Stimulated activated effector memory CD8-positive, alpha-beta T cell treated with anti-CD3 and anti-CD28 coated beads, Interleukin-12 subunit alpha, Interleukin-12 subunit beta, amount 100 ng/mL, for 72 hours (primary cell): ENCODE measurements around the gene TIGD7.
"Not testable (repeated sequence)": the region's sequence is repeated elsewhere in the genome, so short reads cannot be mapped to it uniquely, and the experiment has no call there.

Experiments used
- ATAC-seq: fragments of 150-1000 bp; cut with Tn5 transposase; 2 replicates; pipeline ENCODE4 v1.10.0; 2021
- DNase-seq, 2 donors: peaks; one replicate each; pipeline ENCODE4 v3.0.0; 2021 to 2022; ENCODE audit warnings: low spot score in 2 of 2
- H3K27ac Mint-ChIP-seq: one replicate; pipeline ENCODE4 v1.8.0; 2022; ENCODE audit warnings: mild to moderate bottlenecking, mixed read lengths
- H3K36me3 Mint-ChIP-seq: one replicate; pipeline ENCODE4 v1.8.0; 2022; ENCODE audit warnings: mild to moderate bottlenecking, mixed read lengths
- H3K4me1 Mint-ChIP-seq: one replicate; pipeline ENCODE4 v1.8.0; 2022; ENCODE audit warnings: mixed read lengths
- H3K4me3 Mint-ChIP-seq: one replicate; pipeline ENCODE4 v1.8.0; 2022; ENCODE audit warnings: mild to moderate bottlenecking, mixed read lengths
- H3K9me3 Mint-ChIP-seq: one replicate; pipeline ENCODE4 v1.8.0; 2022; ENCODE audit warnings: mixed read lengths

TIGD7 gene

GRCh38 chr16:3292604-3293003 lies 12.6 kb downstream of the TIGD7 start:
- DNase-seq: no peak
- Mint-ChIP-seq H3K4me3 (no peak overlapping the region), H3K36me3 (peaks cover 57% of the 10 kb centered on the region), H3K4me1 (no peaks in the 10 kb centered on the region), H3K9me3 (peaks cover 23% of the 10 kb centered on the region), H3K27ac (no peak overlapping the region)
- ATAC-seq: no peak

DNA sequence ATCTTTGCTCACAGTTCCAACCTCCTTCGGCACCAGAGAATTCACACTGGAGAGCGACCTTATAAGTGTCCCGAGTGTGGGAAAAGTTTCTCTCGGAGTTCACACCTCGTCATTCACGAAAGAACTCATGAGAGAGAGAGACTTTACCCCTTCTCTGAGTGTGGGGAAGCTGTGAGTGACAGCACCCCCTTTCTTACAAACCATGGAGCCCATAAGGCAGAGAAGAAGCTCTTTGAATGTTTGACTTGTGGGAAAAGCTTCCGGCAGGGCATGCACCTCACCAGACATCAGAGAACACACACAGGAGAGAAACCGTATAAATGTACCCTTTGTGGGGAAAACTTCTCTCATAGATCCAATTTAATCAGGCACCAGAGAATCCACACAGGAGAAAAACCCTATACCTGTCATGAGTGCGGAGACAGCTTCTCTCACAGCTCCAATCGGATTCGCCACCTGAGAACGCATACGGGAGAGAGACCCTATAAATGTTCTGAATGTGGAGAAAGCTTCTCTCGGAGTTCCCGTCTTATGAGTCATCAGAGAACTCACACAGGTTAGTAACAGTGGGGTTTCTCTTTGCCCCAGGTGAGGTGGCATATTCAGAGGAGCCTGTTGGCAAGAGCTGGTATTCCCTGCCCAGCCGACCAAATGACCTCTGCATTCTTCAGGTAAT lies 15.1 kb downstream of the TIGD7 start:
- Mint-ChIP-seq H3K36me3 (peaks cover 78% of the 10 kb centered on the region), H3K9me3 (peaks cover 14% of the 10 kb centered on the region), H3K4me3 (no peak overlapping the region), H3K4me1 (peaks cover 2% of the 10 kb centered on the region), H3K27ac (no peak overlapping the region)
- ATAC-seq (no peak), DNase-seq (no peak)

DNA sequence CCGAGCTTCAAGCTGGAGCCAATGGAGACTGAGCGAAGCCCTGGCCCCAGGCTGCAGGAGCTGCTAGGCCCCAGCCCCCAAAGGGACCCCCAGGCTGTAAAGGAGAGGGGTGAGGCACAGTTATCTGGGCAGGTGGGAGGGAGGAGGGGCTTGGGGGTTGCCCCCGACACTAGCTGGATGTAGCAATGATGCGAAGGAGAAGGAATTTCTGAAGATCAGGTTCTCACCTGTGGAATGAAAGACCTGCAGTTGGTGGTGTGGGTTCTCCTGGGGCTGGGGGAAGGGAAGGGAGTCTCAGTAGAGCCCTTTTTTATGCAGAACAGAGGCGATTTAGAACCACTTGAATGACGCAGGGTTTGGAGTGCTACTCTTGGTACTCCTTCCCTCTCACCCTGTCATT lies 20.1 kb downstream of the TIGD7 start:
- Mint-ChIP-seq H3K27ac (no peak overlapping the region), H3K4me3 (peak overlapping the region; percentile 84), H3K4me1 (peaks cover 23% of the 10 kb centered on the region), H3K9me3 (no peaks in the 10 kb centered on the region), H3K36me3 (peaks cover 77% of the 10 kb centered on the region)
- no peak for ATAC-seq
- DNase-seq: no peak

DNA sequence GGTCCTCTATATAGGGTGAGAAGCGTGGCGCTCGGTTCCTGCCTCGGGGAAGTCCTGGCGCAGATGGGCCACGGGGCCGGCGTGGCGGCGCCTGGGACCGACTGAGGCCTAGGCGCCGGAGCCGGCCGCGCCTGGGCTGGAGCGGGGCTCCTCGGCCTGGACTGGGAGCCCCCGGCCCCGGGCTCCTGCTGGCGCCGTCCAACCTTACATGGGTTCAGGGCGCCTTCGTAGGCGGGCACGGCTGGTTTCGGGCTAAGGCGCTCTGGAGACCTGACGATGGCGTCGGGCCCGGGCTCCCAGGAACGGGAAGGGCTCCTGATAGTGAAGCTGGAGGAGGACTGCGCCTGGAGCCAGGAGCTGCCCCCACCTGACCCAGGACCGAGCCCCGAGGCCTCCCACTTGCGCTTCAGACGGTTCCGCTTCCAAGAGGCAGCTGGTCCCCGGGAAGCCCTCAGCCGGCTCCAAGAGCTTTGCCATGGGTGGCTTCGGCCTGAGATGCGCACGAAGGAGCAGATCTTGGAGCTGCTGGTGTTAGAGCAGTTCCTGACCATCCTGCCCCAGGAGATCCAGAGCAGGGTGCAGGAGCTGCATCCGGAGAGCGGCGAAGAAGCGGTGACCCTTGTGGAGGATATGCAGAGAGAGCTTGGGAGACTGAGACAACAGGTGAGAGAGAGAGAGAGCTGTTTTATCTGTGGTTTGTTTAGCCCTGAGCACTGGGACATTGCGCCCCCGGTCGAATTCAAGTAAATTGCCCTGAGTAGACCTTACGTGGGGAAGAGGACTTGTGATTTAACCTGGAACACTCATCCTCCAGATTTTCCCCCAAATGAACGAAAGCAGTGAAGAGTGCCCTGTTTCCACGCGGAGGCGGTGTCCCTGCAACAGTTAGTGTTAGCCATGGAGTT lies 21.4 kb downstream of the TIGD7 start:
- H3K9me3 Mint-ChIP-seq: no peaks in the 10 kb centered on the region
- DNase-seq: no peak
- ATAC-seq: no peak
- H3K4me3 Mint-ChIP-seq: peak overlapping the region; percentile 84
- H3K4me1 Mint-ChIP-seq: peaks cover 23% of the 10 kb centered on the region
- H3K27ac Mint-ChIP-seq: peak overlapping the region; percentile 95
- H3K36me3 Mint-ChIP-seq: peaks cover 63% of the 10 kb centered on the region

- peak within 1 kb of the TSS; percentile 95 for H3K27ac Mint-ChIP-seq
- no peaks in the 10 kb centered on the region for H3K9me3 Mint-ChIP-seq
- H3K4me1 Mint-ChIP-seq: peaks cover 23% of the 10 kb centered on the region
- peak; percentile 92 for ATAC-seq
- H3K36me3 Mint-ChIP-seq: peaks cover 55% of the 10 kb centered on the region
- DNase-seq: peak; percentile 89 to 95
- H3K4me3 Mint-ChIP-seq: peak within 1 kb of the TSS; percentile 84
Measured at GRCh38 chr16:3282730-3283542, 22.3 kb downstream of the TIGD7 start, which contains the start of gene ZNF263. Gene ZNF263 (plus strand): TSS chr16:3283491. CDS start chr16:3283819, 328 bp downstream.

GRCh38 chr16:3282103-3282729 lies 23.0 kb downstream of the TIGD7 start:
- peaks cover 48% of the 10 kb centered on the region for H3K36me3 Mint-ChIP-seq
- DNase-seq: no peak
- peaks cover 23% of the 10 kb centered on the region for H3K4me1 Mint-ChIP-seq
- peak overlapping the region; percentile 84 for H3K4me3 Mint-ChIP-seq
- H3K27ac Mint-ChIP-seq: peak overlapping the region; percentile 95
- H3K9me3 Mint-ChIP-seq: no peaks in the 10 kb centered on the region
- ATAC-seq: peak; percentile 54

DNA sequence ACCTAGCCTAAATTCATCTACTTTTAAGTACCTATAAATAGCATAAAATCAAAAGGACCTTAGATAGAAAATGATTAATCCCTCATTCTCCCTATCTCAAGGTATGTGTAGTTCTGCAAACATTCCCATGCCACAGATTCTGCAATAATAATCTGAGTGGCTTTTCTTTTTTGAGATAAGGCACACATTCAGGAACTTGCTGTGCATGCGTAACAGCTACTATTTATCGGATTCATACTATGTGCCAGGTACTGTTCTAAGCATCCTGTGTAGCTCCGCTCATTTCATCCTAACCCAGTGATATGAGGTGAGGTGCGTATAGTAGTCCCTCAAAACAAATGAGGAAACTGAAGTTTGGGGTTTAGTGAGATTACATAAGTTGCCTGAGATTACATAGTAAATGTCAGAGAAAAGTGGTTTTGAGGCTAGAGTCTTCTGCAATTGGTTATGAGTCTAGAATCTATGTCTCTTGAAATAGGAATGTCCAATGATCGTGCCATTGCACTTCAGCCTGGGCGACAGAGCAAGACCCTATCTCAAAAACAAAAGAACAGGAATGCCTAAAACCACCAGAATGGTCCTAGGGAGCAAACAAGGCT lies 23.9 kb downstream of the TIGD7 start:
- H3K9me3 Mint-ChIP-seq: no peaks in the 10 kb centered on the region
- peaks cover 39% of the 10 kb centered on the region for H3K36me3 Mint-ChIP-seq
- no peak for DNase-seq
- no peak for ATAC-seq
- peaks cover 23% of the 10 kb centered on the region for H3K4me1 Mint-ChIP-seq
- peak overlapping the region; percentile 84 for H3K4me3 Mint-ChIP-seq
- H3K27ac Mint-ChIP-seq: no peak overlapping the region

- H3K9me3 Mint-ChIP-seq: peaks cover 4% of the 10 kb centered on the region
- H3K36me3 Mint-ChIP-seq: no peaks in the 10 kb centered on the region
- no peak overlapping the region for H3K4me3 Mint-ChIP-seq
- no peak for DNase-seq
- H3K4me1 Mint-ChIP-seq: no peaks in the 10 kb centered on the region
- no peak overlapping the region for H3K27ac Mint-ChIP-seq
- ATAC-seq: no peak
Measured at GRCh38 chr16:3276679-3277078, 28.6 kb downstream of the TIGD7 start.

DNA sequence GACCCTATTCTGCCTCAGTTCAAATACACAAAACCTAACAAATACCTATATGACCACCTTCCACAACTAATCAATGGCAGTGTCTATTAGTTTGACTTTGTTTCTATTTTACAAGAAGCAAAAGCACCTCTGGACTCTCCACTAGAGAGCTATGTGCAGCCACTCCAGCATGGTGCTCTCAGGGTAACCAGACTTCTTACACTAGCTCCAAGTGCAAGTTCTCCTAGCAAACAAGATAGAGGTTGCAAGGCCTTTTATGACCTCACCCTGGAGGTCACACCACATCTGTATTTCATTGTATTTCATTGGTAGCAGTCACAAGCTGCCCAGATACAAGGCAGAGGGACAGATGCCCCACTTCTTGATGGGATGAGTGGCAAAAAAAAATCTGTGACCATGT lies 30.3 kb downstream of the TIGD7 start:
- ATAC-seq (no peak), DNase-seq (no peak)
- Mint-ChIP-seq H3K9me3 (peaks cover 5% of the 10 kb centered on the region), H3K36me3 (no peaks in the 10 kb centered on the region), H3K4me1 (no peaks in the 10 kb centered on the region), H3K27ac (no peak overlapping the region), H3K4me3 (no peak overlapping the region)

- no peak overlapping the region for H3K27ac Mint-ChIP-seq
- peaks cover 6% of the 10 kb centered on the region for H3K9me3 Mint-ChIP-seq
- no peaks in the 10 kb centered on the region for H3K36me3 Mint-ChIP-seq
- ATAC-seq (no peak), DNase-seq (no peak)
- no peaks in the 10 kb centered on the region for H3K4me1 Mint-ChIP-seq
- no peak overlapping the region for H3K4me3 Mint-ChIP-seq
Measured at GRCh38 chr16:3274490-3274889, 30.7 kb downstream of the TIGD7 start.

- not testable (repeated sequence) for ATAC-seq, DNase-seq, H3K4me1 Mint-ChIP-seq, H3K36me3 Mint-ChIP-seq, H3K9me3 Mint-ChIP-seq, H3K27ac Mint-ChIP-seq, H3K4me3 Mint-ChIP-seq
Measured at GRCh38 chr16:3271281-3271680, 33.9 kb downstream of the TIGD7 start.

- DNase-seq, H3K27ac Mint-ChIP-seq, H3K36me3 Mint-ChIP-seq, H3K9me3 Mint-ChIP-seq, ATAC-seq, H3K4me1 Mint-ChIP-seq, H3K4me3 Mint-ChIP-seq: not testable (repeated sequence)
Measured at GRCh38 chr16:3270718-3271117, 34.5 kb downstream of the TIGD7 start.

GRCh38 chr16:3268294-3268693 lies 36.9 kb downstream of the TIGD7 start:
- peaks cover 7% of the 10 kb centered on the region for H3K9me3 Mint-ChIP-seq
- no peak overlapping the region for H3K4me3 Mint-ChIP-seq

DNA sequence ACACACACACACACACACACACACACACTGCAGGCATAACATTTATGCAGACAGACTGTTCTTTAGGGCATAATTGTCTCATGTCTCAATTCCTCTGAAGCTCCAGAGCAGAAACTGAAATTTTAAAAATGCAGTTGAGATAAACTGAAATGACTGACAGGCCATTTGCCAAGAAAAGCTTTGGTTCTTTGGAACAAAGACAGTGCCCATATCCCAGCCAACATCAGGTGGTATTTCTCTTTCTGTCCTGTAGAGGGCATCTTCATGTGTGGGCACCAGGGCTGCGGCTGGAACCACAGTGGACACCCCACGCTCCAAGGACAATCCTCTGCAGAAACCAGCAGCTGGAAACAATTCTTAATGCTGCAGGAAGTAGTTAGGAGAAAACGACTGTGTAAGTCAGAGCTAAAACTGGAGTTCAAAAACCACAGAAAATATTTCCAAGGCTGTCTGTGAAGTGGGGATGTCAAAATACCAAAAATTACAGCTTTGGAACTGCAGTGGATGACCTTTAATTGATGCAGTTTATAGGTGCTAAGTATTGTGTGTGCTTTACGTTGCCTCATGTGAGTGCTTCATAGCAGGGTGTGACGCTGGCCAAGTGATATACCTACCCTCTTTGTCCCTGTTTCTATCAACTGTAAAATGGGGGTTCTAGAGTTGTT lies 38.2 kb downstream of the TIGD7 start:
- Mint-ChIP-seq H3K4me1 (peaks cover 23% of the 10 kb centered on the region), H3K27ac (no peak overlapping the region), H3K4me3 (no peak overlapping the region), H3K36me3 (peaks cover 9% of the 10 kb centered on the region), H3K9me3 (peaks cover 6% of the 10 kb centered on the region)
- no peak for ATAC-seq
- DNase-seq: no peak

More at GRCh38 chr16:3268294-3268693, 36.9 kb downstream of the TIGD7 start:
- DNase-seq (no peak), ATAC-seq (no peak)
- Mint-ChIP-seq H3K36me3 (peaks cover 6% of the 10 kb centered on the region), H3K27ac (no peak overlapping the region), H3K4me1 (peaks cover 10% of the 10 kb centered on the region)
